Stomach (tissue), 19 donors: ENCODE measurements around the gene ZNF221. TPM values are rescaled to one million over a fixed set of nuclear protein-coding genes. Genes with fewer than 3 reads are reported as not detected.

Experiments used
- DNase-seq, 2 donors: peaks; one replicate each; pipeline versions ENCODE4 v3.0.0 to v3.0.0-alpha.2; 2013 to 2019
- H3K27ac ChIP-seq, 5 donors: fragments of 200-600 bp in 4 of 5; sonication (generic) in 4 of 5; one replicate each; pipeline ENCODE4 v1.5.1; 2013 to 2019; ENCODE audit warnings: mild to moderate bottlenecking in 1 of 5, moderate library complexity in 1 of 5
- H3K27me3 ChIP-seq, 3 donors: fragments of 200-600 bp; sonication (generic); one replicate each; pipeline ENCODE4 v1.5.1; 2017 to 2019; ENCODE audit warnings: mixed run types in 1 of 3
- H3K36me3 ChIP-seq, 4 donors: fragments of 200-600 bp; sonication (generic); 1 replicate in 3 of 4; 2 replicates in 1 of 4; pipeline ENCODE4 v1.5.1; 2016 to 2019
- H3K4me1 ChIP-seq, 4 donors: fragments of 200-600 bp; sonication (generic); one replicate each; pipeline ENCODE4 v1.5.1; 2016 to 2019
- H3K4me3 ChIP-seq, 4 donors: fragments of 200-600 bp; sonication (generic) in 3 of 4; one replicate each; pipeline ENCODE4 v1.5.1; 2016 to 2019; ENCODE audit warnings: mild to moderate bottlenecking in 1 of 4
- H3K9me3 ChIP-seq, 4 donors: fragments of 200-600 bp; sonication (generic); one replicate each; pipeline ENCODE4 v1.5.1; 2016 to 2019
- CTCF ChIP-seq, 7 experiments: fragments of 450-650 bp in 4 of 7; fragments of 200-600 bp in 3 of 7; sonication (generic) in 3 of 7; IDR thresholded peaks; one replicate each; pipeline ENCODE4 v1.5.1; 2016 to 2019; ENCODE audit warnings: antibody characterized with exemption in 7 of 7, control low read depth in 2 of 7, mild to moderate bottlenecking in 1 of 7
- EP300 ChIP-seq: sonication (generic); formaldehyde crosslinking; IDR thresholded peaks from one replicate; pipeline ENCODE4 v1.6.1; 2017; ENCODE audit warnings: antibody characterized with exemption
- POLR2A ChIP-seq, 4 donors: fragments of 450-650 bp; IDR thresholded peaks; one replicate each; pipeline ENCODE4 v1.6.1; 2016; ENCODE audit warnings: antibody characterized with exemption in 4 of 4, control low read depth in 2 of 4, mild to moderate bottlenecking in 1 of 4, moderate library complexity in 1 of 4
- POLR2AphosphoS5 ChIP-seq, 3 donors: sonication (generic); formaldehyde crosslinking; IDR thresholded peaks; one replicate each; pipeline ENCODE4 v1.6.1; 2016; ENCODE audit warnings: antibody characterized with exemption in 3 of 3
- WGBS, 5 donors: extraction: QIAGEN DNeasy Blood & Tissue Kit in 3 of 5; methylation state at CpG; one replicate each; pipeline versions ENCODE4 v1.1.5 to v1.1.7; 2013 to 2018; 5-methylcytosine and 5-hydroxymethylcytosine counted together
- intact Hi-C: fragments of 100-400 bp; cut with DNase I; formaldehyde crosslinking; loops from one replicate; pipeline ENCODE4 v1.15.1; 2023; ENCODE audit warnings: low total_unique reads
- long read RNA-seq, 10 donors: transcript quantifications; one replicate each; lab custom pipeline, GENCODE V29; 2026
- polyA plus RNA-seq, 3 donors: library from polyadenylated mRNA; stranded (reverse); fragments of 200-250 nt; gene quantifications; one replicate each; pipeline ENCODE4 v1.2.3, GENCODE V29; 2013
- total RNA-seq, 5 donors: library from RNA; depleted of rRNA; stranded (reverse); fragments of >200 nt; gene quantifications; one replicate each; pipeline versions ENCODE4 v1.1.0 to v1.2.3, GENCODE V29; 2014 to 2016
- donor health status: healthy with polysubstance abuse.
- donor health status: Bipolar disorder and iron deficiency.
- donor health status: healthy.

Gene ZNF221
- 10 to 100 TPM in 1 of 5 donors, 1 to 10 TPM in 3, not detected in 1; 1.4 to 12.1 (median 7.0) TPM for total RNA-seq
- under 1 TPM; 0.31 to 0.76 (median 0.40) TPM for polyA plus RNA-seq
- long read RNA-seq, donor 1, result 0 reads
- long read RNA-seq, donor 2, result 0 reads
- long read RNA-seq, donor 3, partial matches to known transcripts, result 0 of 1 reads
- long read RNA-seq, donor 3, other reads (novel, unspliced or antisense), result 0 of 1 reads
- long read RNA-seq, donor 4, result 0 reads
- long read RNA-seq, donor 5, partial matches to known transcripts, result 0 of 1 reads
- long read RNA-seq, donor 5, other reads (novel, unspliced or antisense), result 0 of 1 reads
- long read RNA-seq, donor 6, partial matches to known transcripts, result 0 of 2 reads
- long read RNA-seq, donor 6, other reads (novel, unspliced or antisense), result 0 of 2 reads
- long read RNA-seq, donor 7, result 0 reads
- long read RNA-seq, donor 8, result 0 reads
- long read RNA-seq, donor 9, partial matches to known transcripts, result 0 of 1 reads
- long read RNA-seq, donor 9, other reads (novel, unspliced or antisense), result 0 of 1 reads
- long read RNA-seq, donor 10, result 0 reads

DNA sequence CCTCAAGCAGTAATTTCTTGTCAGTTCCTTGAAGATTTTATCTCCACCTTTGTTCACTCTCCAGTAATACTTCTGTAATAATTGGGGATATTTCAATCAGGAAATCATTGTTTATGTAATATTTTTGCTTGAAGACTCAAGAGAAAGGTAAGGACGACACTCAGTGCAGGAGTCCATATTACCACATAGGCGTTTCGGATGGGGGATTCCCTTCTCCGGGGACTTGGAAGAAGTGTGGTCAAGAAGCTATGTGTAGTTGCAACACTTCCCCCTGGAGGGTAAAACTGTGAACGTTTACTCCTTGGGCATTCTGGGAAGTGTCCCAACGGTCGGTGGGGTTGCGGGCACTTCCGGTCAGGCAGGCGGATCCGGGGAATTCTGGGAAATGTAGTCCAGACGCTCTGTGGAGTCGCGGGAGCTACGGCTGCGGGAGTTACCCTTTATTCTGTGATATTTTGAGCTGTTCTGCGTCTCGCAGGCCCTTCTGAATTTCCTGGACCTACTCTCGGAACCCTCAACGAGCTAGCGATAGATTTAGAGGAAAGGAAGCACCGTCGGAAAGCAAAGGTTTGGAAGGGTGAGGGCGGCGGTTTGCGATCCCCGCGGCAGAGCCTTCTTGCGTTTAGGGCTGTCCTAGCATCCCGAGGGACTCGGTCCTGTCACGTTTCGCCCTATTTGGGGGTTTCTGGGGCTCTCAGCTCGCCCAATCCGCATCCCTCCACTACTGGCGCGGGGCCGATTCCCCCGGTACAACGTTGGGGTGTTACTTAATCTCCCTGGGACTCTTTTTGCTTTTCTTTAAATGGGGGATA is at the start of gene ZNF221:
TSS of gene ZNF221 (plus strand) at position 395 of the 812 bp plus-strand sequence. CDS start 11,499 bp downstream, outside the sequence.
- peaks cover 11 to 78% (median 49%) of the 10 kb centered on the region in 4 donors for H3K9me3 ChIP-seq

DNA sequence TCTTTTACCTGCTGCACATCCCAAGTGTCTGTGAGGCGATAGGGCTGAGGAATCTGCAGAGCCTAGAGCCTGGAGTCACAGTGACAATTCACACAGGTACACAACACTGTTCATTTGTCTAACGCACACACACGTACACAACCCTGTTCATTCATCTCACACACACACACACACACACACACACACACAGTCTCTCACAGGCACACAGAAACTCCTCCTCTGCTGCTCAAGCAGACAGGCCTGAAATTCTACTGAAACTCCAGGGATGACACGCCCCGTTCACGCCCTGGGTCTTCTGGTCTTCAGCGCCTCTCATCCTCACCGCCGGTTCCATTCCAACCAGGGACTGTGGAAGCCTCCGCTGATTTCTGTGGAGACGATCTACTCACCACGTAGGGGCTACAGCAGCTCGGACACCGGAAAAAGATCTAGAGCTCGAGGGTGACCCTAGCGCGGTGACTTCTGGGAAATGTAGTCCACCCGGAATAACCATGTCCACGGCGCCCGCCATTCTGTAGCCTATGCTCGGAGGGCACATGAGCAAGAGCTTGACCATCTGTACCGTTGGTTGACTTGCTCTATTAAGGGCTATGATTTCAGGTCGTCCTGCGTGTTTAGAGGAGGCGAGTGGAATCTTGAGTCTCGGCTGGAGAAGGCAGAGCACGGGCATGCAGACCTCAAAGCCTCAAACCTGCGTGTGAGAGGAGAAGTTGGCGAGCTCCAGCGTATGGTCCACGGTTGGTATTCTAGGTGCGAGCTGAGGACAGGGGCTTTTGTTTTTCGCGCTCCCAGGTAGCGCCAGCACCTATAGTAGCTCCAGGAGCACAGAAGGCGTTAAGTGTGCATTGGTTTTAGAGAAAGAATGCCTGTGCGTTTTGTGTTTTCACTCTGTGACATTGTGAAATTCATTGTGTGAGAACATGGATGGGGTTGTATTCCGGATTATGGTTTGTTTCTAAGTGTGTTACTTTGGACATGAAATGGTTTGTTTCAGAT is 49.3 kb upstream of the ZNF221 start:
- TF ChIP-seq POLR2AphosphoS5 (IDR thresholded peaks at IDR 0.05) (peak in 1 of 3 donors; percentile 48), EP300 (no peak)
- intact Hi-C loops, result no loop called here
- Histone ChIP-seq H3K4me3 (peak overlapping the region; percentile 49 to 65 (median 56)), H3K36me3 (peaks cover 0 to 22% (median 5%) of the 10 kb centered on the region in 4 donors), H3K9me3 (peaks cover 0 to 98% (median 73%) of the 10 kb centered on the region in 4 donors), H3K27ac (no peak overlapping the region), H3K27me3 (no peaks in the 10 kb centered on the region), H3K4me1 (peaks cover 0 to 13% (median 12%) of the 10 kb centered on the region in 4 donors)
- DNase-seq, result peak; percentile 78 to 95
- 10 to 25% (median 14%) methylated on average over 27 to 39 of the region's 39 CpGs for WGBS, 5 donors

More for the DNA sequence above, at the start of gene ZNF221:
- intact Hi-C loops, result no loop called here
- peaks cover 0 to 20% (median 12%) of the 10 kb centered on the region in 4 donors for H3K36me3 ChIP-seq
- whole genome bisulfite sequencing, 5 donors, result 0 to 2% (median 1%) methylated on average over 31 to 40 of the region's 40 CpGs
- peak within 1 kb of the TSS; percentile 42 to 75 (median 51) for H3K27ac ChIP-seq
- DNase-seq, result peak; percentile 90 to 98
- TF ChIP-seq POLR2AphosphoS5 (IDR thresholded peaks at IDR 0.05) (peak; percentile 80 to 96 (median 89)), CTCF (IDR thresholded peaks at IDR 0.05) (peak in 4 of 7 experiments; percentile 22 to 49 (median 34)), POLR2A (IDR thresholded peaks at IDR 0.05) (no peak), EP300 (no peak)
- H3K4me3 ChIP-seq, result peak within 1 kb of the TSS; percentile 57 to 79 (median 64)
- peaks cover 0 to 7% (median 2%) of the 10 kb centered on the region in 4 donors for H3K4me1 ChIP-seq
- peaks cover 0 to 9% (median 0%) of the 10 kb centered on the region in 3 donors for H3K27me3 ChIP-seq

DNA sequence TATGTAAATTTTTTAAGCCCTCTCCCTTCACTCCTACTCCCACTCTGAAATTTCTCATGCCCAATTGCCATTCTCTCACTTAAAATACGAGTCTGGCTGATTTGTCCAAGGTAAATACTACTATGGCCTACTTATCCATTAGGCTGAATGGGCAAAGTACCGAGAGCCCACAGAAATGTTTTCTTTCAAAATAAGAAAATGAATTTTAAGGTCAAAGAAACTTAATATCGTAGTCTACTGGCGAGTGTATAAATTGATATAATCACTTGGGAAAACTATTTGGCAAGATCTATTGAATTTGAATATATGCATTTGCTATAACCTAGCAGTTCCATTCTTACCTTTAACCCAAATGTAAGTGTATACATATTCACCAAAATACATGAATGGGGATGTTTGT is 48.6 kb upstream of the ZNF221 start:
- no peak for DNase-seq
- Histone ChIP-seq H3K4me1 (peaks cover 0 to 13% (median 12%) of the 10 kb centered on the region in 4 donors), H3K9me3 (peaks cover 0 to 98% (median 75%) of the 10 kb centered on the region in 4 donors), H3K4me3 (peak overlapping the region; percentile 49 to 65 (median 56)), H3K36me3 (peaks cover 0 to 17% (median 5%) of the 10 kb centered on the region in 4 donors), H3K27ac (no peak overlapping the region), H3K27me3 (no peaks in the 10 kb centered on the region)
- WGBS, 5 donors, result 92 to 95% (median 95%) methylated on average over 4 of the region's 4 CpGs
- intact Hi-C loops, result no loop called here
- TF ChIP-seq CTCF (IDR thresholded peaks at IDR 0.05) (no peak), EP300 (no peak), POLR2AphosphoS5 (IDR thresholded peaks at IDR 0.05) (no peak), POLR2A (IDR thresholded peaks at IDR 0.05) (no peak)

GRCh38 chr19:43905897-43906296 is 45.1 kb upstream of the ZNF221 start:
- Histone ChIP-seq H3K36me3 (peaks cover 0 to 6% (median 0%) of the 10 kb centered on the region in 4 donors), H3K4me3 (no peak overlapping the region), H3K27me3 (no peaks in the 10 kb centered on the region), H3K9me3 (peaks cover 9 to 99% (median 85%) of the 10 kb centered on the region in 4 donors), H3K27ac (no peak overlapping the region), H3K4me1 (peaks cover 0 to 12% (median 11%) of the 10 kb centered on the region in 4 donors)
- TF ChIP-seq EP300 (no peak), POLR2AphosphoS5 (IDR thresholded peaks at IDR 0.05) (no peak), CTCF (IDR thresholded peaks at IDR 0.05) (no peak), POLR2A (IDR thresholded peaks at IDR 0.05) (no peak)
- intact Hi-C loops, result no loop called here
- WGBS, 5 donors, result 95 to 98% (median 97%) methylated on average over 5 of the region's 5 CpGs
- DNase-seq, result no peak
